Esophagus (tissue), 2 donors: ENCODE data around the gene GLYAT. TPM values are rescaled to one million over a fixed set of nuclear protein-coding genes. Genes with fewer than 3 reads are reported as not detected.

Experiments used
- polyA plus RNA-seq, 2 donors: library from polyadenylated mRNA; stranded (reverse); fragments of 200-250 nt; gene quantifications; one replicate each; pipeline ENCODE4 v1.2.3, GENCODE V29; 2013
- donor health status: healthy with polysubstance abuse.
- donor health status: Bipolar disorder and iron deficiency.

GLYAT gene
- polyA plus RNA-seq, 2 donors, result not detected

Other genes starting within 250 kb of the GLYAT start
- gene OR5B21, start 223.8 kb downstream of the GLYAT start, polyA plus RNA-seq, result not detected
- gene LPXN, start 156.1 kb downstream of the GLYAT start, polyA plus RNA-seq, result 1 to 10 TPM; 2.4 to 2.7 TPM
- gene ZFP91, start 152.9 kb downstream of the GLYAT start, polyA plus RNA-seq, result 10 to 100 TPM in 1 of 2 donors, 1 to 10 TPM in 1; 7.4 to 15.5 TPM
- under 1 TPM; 0.24 to 0.28 TPM for gene CNTF, start 109.3 kb downstream of the GLYAT start, polyA plus RNA-seq
- gene GLYATL2, start 112.8 kb upstream of the GLYAT start, polyA plus RNA-seq, result under 1 TPM; 0.13 to 0.16 TPM
- under 1 TPM; 0.08 to 0.18 TPM for gene GLYATL1, start 207.5 kb upstream of the GLYAT start, polyA plus RNA-seq